Measurements from ENCODE around the gene DTL.

The DTL gene

DNA sequence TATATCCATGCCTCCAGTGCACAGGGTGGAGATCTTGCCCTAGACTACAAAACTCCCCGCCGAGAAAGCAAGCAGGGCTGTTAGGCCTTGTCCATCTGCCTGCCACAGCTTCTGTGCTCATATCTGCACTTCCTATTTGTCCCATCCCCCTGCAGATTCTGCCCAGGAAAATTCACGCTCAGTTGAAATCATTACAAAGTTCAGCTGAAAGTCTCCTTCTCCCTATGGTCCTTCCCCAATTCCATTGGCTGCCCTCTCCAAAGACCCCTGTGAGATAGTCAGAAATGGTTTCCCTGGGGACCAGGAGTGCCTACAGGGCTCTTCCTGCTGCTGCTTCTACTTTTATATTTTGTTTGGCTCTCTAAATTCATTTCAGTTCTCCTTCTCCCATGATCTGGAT lies 63.2 kb downstream of the DTL start:
- DNase-seq: no peak

DNA sequence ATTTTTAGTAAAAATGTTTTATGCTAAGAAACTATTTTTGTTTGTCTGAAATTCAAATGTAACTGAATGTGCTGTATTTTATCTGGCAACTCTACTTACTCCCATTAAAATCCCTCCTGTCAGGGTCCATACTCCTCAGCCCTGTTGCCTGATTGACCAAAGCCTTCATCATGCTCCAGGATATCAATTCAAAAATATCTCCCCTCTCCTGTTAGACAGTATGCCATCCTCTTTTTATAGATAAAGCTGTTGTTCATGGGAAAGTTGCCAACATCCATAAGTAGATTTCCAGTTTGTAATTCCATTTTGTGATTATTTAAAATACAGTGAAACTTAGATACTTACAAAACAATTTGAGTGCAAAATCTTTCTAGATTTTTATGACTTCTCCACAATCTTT lies 65.7 kb downstream of the DTL start:
- no peak for DNase-seq

DNA sequence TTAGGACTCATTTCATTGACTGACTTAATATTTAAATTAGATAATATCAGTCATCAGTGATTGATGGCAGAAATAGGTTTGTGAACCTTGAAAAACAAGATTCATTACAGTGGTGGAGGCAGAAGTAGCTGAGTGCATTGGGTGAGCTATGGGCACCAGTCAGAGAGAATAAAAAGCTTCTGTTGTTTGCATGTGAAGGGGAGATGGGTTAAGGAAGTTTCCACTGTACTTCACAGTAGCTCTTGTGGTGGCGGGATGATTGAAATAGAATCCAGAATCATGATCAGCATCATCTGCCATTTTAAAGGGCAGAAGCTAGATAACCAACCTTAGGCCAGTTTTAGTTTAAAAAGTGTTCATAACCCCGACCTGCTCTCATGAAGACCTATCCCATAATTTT lies 66.2 kb downstream of the DTL start:
- no peak for DNase-seq

DNA sequence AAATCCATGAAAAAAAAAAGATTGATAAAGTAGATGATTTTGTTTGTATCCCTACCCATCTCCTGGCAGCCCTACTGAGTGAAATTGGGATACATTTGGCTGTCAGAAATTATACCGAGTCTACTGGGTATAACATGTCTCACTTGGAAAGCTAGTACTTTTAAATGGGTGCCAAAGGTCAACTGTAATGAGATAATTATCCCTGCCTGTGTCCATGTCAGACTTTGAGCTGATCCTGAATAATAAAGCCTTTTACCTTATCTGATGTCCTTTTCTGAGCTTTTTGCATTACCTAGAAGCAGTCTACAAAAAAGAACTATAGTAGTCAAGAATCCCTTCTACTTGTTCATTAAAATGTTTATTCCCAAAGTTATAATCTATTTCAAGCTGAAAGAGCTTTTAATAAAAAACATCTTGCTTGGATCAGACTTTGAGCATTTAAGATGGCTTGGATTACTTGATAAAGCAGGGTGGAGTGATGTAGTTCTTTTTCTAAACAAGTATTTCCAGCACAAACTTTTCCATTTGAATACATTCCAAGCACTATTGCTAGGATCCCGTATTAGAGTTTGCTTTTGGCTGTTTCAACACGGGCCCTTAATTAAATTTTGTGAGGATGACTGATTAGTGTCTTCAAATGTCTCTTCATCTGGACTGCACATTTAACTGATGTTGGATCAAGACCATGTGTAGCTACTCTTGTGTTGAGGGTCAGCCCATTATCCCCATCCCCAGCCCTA lies 69.2 kb downstream of the DTL start:
- DNase-seq: no peak

DNA sequence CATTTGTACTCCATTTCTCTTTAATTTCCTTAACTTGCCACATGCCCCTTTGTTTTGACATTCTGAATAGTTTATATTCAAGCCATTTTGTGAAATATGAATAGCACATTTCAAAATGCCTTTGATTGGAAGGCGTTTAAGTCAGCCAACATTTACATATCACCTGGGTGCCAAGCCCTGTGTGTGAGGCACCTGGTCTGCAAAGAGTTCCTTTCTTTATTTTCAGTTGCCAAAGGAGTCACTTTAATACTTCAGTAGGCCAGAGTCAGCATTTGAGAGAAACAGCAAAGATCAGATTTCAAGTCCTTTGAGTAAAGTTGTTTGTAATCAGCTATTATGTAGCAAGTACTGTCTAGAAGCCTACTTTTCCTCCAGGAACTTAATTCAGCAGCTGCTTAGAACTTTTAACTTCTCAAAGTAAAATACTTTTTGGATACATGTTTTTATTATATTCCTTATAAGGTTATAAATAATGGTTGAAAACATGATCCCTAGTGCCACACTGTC lies 70.8 kb downstream of the DTL start:
- DNase-seq: no peak

DNA sequence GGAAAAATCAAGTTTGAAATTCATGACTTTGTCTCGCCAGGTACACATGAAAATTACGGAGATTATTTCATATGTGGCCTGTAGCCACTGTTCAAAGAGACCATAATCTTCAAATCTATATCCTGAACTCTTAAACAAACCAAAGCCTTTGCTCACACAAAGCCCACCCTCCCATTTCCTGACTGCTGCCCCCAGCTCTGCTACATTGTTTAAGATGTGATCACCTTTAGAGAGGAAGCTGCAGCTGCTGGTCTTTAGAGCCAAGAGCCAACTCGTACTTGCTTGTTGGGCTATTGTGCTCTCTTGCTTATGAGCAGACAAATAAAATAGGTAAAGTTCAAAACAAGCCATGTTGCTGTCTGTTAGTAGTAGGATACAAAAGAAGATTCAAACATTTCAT lies 71.9 kb downstream of the DTL start:
- DNase-seq: no peak

DNA sequence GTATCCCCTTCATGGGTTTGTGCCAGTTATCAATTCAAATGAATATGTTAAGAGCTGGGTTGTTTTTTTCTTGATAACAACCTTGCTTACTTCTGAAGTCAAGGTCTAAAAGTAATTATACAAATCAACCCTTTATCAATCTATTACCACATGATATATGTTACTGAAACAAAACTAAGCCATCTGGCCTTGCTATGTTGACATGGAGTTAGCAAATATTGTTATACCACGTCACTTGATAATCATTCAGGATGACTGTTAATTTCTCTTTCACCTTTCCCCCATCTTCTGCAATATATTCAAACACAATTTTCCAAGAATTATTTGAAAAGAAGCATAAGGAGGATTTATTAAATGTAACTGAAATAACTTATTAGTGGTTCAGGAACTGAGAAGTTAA lies 72.6 kb downstream of the DTL start:
- DNase-seq: no peak

DNA sequence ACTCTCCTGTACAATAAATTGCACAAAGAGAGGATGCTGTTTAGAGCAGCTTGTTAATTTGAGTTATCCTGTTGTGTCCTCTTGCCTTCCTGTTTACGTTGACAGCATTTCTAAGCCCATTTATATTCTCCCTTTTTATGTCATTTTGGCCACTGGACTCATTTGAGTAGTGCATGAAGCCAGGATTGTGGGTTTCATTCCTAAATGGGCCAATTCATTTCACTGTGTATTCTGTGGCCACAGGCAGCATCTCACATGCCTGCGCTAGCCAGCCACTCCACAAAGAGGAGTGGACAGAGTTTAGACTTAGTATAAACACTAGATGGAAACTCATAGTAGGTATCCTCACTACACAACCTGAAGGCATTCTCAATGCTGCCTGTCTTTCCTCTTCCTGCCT lies 73.4 kb downstream of the DTL start:
- DNase-seq: no peak

DNA sequence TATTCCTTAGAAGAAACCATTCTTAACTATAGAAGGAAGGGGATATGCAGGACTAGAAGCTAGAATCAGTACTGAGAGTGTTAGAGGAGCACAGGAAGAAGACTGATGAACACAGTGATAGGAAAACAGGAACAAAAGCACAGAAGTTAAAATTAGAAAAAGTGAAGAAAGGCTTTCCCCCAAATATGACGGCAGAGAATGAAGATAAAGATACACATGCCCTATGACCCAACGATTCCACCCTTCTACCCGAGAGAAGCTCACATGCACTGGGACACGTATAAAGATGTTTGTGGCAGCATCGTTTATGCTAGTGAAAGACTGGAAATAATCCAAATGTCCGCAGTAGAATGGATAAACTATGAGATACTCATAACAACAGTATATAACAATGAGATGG lies 74.2 kb downstream of the DTL start:
- no peak for DNase-seq

DNA sequence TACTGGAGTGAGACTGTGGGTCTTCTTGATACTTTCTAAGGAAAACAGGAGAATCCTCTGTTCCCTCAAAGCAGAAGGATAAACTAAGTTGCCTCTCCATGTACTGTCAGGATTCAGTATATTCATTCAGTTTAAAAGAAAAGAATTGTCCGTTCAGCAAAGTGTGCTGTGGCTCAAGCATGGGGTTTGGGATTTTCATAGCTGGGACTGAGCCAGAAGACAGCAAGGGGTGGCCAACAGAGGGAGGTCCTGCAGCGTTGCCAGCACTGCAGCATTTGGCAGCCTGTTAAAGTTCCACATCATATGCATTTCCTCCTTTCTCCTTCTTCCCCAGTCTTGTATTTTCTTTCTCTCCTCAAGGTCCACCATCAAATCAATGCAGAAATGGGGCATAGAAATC lies 75.1 kb downstream of the DTL start:
- peak; percentile 82 for DNase-seq

DNA sequence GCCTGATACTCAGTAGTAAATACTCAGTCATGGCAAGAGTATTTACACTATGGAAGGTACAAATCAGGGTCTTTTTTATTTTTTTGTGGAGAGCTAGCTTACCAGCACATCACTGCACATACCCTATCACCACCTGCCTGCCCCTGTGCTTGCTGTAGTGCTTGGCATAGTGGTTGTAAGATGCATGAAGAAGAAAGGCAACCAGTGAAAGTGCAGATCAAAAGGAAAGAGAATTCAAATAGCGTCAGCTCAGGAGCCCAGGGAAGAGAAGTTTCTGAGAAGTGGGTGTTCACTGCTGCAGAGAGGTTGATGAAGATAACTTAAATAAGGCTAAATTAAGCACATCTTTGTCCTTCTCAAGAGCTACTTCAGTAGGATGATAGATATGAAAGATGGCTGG lies 76.0 kb downstream of the DTL start:
- DNase-seq: no peak

DNA sequence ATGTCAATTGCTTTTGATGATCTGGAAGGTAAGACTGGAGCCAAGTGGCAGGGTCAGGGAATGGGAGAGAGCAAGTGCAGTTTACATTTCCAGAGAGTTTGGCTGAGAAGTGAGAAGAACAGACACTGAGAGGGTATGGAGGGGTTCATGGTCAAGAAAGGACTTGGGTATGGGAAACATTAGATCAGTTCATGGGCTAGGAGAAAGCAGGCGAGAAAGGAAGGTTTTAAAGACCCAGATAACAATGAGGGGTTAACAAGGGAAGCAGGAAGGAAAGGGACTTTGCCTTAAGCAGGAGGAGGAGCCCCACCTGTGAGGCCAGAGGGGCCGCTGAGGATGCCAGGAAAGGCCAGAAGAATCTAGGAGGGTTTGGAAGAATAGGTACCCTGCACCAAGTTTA lies 78.2 kb downstream of the DTL start:
- no peak for DNase-seq

DNA sequence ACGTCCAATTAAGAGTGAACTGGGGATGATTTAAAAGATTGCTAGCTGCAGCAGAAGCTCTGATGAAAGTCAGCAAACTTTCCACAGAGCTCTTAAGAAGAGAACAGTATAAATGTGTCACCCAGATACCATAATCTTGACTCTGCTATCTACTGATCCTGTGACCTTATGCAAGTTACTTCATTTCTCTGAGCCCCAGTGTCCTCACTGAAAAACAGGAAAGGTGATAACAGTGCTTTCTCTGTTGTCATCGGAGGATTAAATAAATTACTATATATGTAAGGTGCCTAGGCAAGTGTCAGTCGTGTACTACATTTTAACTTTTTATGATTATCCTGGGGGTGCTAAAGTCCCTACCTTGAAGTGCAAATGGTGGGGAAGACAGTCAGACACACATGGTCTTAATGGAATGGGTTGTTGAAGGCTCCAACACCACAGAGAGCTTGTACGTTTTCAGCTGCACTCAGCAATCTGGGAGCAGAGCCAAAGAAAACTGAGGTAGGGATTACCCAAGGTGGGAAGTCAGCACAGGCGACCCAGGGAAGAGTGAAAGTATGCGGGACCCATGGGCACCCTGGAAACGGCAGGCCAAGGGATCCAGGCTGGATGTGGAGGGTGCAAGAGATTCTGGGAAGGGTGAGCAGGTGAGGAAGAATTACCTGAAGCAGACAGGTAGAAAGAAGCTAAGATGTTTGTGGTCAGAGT lies 82.8 kb downstream of the DTL start:
- DNase-seq: no peak

DNA sequence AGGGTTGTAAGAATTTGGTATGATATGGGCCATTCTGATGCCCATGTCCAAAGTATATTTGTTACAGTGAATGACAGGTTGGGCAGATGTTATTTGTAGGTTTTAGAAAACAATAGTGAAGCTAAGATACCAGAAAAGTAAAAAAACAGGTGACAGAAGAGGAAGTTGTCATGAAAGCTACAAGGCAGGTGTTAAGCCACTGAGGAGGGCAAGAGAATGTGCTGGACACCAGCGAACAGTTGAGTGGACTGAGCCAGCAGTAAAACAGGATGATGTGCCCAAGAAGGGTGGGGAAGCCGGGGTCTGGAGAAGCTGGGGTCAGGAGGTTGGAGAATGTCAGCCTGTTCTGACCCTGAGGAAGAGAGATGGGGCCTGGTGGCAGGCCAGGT lies 83.3 kb downstream of the DTL start:
- DNase-seq: no peak

DNA sequence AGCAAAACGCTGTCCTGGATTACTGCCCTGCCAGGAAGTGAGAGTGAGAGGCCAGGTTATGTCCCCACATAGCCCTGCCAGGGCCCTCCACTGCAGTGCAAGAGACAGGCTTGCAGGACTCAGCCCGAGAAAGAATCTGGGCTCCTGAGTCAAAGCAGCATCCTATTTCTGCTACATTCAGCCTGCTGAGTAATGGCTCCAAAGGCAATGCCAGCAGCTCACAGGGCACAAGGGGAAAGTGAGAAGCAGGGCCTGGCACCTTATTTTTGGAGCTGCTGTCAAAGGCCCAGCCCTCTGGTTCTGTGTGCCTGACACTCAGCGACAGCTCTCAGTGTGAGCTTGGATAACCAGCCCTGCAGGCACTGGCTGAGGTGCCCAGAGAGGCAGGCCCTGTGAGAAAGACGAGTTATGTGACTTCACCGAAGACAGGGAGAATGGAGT lies 83.9 kb downstream of the DTL start:
- DNase-seq: no peak

DNA sequence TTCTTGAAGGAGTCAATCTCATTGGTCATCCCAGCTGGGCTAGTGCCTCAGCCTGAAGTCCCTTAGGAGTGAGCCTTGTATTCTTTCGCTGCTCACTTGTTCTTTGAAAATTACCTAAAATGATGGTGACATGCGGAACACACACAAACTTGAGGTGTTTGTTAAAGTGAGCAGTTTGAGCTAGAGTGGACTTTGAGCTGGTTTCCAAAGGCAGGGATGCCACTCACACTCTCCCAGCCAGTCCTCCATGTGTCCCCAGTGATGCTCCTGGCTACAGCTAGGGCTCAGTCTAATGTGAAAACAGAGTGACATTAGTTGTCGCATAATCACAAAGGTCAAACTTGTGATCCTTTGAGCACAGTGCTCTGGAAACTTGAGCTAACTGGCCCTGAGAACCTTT lies 84.3 kb downstream of the DTL start:
- DNase-seq: no peak

DNA sequence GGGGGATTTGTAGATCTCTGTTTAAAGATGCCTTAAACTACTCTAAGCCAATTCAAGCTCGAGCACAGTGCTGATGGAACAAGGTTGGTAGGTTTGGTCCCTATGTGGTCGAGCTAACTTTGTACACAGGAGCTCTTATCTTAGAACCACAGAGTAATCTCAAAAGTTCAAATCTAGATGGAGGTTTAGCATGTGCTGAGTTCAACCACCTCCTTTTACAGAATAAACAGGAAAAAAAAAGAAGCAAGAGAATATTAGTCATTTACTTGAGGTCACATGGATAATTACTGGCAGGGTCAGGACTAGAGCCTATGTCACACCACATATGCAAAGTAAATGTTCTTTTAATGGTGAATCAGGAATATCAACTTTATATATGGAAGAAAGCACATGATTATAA lies 86.2 kb downstream of the DTL start:
- no peak for DNase-seq

DNA sequence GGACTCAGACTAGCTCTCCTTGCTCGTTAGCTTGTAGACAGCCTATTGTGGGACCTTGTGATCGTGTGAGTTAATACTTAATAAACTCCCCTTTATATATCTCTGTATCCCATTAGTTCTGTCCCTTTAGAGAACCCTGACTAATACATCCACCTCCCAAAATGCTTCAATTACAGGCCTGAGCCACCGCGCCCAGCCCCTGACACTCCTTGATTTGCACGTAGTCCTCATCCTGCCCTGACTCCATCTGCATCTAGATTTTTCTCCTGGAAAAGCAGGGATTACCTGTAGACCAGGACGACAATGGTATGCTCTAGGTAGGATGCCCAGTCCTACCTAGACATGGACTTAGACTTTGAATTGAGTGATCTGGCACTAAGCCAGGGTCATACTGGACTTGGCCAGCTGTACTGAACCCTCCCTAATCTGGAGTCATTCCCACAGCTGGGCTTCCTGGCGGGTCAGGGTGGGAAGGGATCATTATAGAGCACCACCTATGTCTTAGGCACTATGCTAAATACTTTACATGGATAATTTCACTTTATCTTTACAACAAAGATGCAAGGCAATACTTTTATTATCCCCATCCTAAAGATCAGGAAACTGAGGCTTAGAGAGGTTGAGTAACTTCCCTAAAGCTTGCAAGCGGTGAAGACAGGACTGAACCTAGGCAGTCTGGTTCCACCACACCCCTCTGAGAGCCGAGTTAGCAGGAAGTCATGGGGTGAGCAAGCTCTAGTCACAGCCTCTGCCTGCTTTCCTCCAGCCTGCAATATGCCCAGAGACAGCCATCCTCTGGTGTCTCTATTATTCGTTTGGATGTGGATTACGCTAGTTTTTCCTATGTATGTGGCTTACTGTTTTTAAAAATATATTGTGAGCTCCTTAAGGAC lies 89.4 kb downstream of the DTL start:
- DNase-seq: no peak

DNA sequence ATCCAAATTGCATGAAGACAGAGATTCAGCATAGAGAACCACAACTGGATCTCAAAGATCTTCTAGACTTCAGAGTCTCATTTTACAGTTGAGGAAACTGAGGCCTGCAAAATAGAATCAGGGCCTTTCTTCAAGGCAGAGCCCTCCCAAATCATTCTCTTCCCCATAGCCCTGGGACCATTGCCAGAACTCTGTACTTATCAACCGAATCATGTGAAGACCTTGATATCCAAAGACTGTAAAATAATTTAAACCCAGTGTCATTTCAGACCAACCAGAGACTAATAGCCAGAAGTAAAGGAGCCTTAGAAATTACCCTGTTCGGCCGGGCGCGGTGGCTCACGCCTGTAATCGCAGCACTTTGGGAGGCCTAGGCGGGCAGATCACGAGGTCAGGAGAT lies 90.1 kb downstream of the DTL start:
- no peak for DNase-seq

DNA sequence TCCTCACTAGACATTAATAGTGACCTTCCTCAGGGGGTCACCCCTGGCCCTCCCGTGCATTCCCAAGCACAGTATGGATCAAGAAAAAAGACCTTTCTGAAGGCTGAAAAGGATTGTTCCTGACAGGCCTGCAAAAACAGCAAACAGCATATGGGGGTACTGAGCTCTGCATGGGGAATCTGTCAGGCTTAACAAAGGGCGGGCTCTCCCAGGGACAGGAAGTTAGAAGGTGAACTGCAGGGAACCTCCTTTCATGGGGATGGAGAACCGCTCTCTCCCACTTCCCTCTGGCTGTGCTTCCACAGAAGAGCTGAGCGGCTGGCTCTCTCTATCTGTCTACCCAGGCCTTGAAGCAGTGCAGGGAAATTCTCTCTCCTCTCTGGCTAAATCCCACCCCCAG lies 91.7 kb downstream of the DTL start:
- DNase-seq: no peak

DNA sequence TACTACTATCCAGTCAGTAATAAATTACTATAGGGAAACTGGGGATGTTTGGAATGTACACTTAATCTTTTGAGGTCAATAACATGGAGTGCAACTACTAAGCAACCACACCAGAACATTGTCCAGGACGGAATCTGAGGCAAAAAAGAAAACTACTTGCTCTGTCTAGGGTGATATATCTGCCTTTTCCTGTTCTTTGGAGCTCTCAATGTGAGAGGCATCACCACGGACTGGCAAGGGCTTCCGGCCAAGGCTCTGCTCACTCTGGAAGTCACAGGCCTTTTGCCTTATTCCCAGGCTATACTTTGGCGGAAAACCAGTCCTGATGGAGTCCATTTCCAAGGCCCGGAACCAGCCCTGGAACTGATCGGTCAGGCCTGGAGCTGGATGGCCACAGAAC lies 94.2 kb downstream of the DTL start:
- no peak for DNase-seq

DNA sequence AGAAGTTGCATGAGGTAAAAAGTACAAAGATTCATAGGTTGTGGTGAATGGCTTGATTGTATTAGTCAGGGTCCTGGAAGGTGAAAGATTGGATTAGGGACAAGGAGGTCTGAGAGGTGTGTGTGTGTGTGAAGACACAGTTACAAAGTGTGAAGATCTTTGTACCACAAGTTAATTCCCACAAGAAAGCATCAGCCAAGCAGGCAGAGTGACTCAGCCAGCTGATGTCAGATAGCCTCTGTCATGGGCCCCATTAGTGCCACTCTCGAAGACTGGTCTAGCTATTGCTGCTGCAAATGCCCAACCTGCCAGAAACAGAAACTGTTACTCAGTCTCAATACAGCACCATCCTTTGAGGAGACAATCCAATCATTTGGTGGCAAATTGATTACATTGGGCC lies 96.5 kb downstream of the DTL start:
- no peak for DNase-seq

DNA sequence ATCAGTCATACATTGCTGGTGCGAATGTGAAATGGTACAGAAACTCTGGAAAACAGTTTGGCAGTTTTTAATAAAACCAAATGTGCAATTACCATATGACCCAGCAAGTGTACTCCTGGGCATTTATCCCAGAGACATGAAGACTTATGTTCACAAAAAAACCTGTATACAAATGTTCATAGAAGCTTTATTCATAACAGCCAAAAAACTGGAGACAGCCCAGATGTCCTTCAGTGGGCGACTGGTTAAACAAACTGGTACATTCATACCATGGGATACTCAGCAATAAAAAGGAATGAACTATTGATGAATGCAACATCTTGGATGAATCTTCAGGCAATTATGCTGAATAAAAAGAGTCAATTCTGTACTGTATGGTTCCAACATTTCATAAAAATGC lies 97.8 kb downstream of the DTL start:
- no peak for DNase-seq

DNA sequence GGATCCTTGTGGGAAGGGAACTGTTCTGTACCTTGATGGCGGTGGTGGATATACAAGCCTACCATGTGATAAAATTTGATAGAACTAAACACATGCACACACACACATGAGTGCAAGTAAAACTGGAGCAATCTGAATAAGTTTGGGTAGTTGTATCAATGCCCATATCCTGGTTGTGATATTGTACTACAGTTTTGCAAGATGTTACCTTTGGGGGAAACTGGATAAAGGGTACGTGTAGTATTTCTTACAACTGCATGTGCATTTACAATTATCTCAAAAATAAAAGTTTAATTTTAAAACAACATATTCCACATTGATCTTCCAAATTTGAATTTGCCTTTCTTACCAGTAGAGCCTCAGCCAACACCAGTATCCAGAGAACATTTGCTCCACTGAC lies 99.6 kb downstream of the DTL start:
- DNase-seq: no peak
